SHP77 (cell line): ENCODE results near the gene OR2T10.
"Not testable (repeated sequence)": the region's sequence is repeated elsewhere in the genome, so short reads cannot be mapped to it uniquely, and the experiment has no call there.

ENCODE experiments used
- DNase-seq, 2 experiments: peaks; one replicate each; lab custom pipeline; 2025; lab: John Stamatoyannopoulos, UW

OR2T10 gene, protein sequence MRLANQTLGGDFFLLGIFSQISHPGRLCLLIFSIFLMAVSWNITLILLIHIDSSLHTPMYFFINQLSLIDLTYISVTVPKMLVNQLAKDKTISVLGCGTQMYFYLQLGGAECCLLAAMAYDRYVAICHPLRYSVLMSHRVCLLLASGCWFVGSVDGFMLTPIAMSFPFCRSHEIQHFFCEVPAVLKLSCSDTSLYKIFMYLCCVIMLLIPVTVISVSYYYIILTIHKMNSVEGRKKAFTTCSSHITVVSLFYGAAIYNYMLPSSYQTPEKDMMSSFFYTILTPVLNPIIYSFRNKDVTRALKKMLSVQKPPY

DNA sequence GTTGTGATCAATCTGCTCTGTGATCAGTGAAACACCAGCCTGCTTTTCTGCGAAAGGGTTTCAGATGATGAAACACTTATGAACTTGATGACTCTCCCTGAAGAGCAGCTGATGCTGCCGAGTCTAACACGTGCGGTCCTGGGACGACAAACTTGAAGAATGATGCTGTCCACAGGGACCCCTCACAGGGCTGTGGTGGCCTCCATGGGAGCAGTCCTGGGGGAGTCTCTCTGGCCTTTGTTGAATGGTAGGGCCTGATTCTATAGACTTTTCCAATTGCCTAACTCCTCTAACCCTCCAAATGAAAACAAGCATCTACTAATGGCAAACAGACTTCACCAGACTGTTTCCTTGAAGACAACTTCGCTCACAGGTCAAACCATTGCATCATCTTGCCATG, at the start of gene OR2T10:
OR2T10 (minus strand) TSS at position 112 of the 400 bp plus-strand sequence. CDS start 3,932 bp downstream, outside the sequence.
- DNase-seq, result no peak

DNA sequence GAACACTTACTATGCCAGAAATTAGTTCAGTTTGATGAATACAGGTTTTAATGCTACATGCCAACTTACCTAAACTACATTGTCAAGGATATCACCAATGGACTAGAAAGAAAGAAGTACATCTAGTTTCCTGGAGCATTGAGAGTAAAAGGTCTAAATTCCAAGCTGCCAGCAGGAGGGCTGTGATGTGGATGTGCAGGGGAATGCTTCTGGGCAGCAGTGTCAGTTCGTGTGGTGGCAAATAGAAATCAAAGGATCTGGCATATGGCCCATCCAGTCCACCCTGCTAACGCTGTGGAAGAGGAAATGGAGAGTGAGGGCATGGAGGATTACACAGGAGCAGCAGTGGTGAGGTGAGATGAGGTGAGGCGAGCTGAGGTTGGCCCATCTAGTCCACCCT, 47.7 kb upstream of the OR2T10 start, which contains the start of gene OR2T35:
OR2T35 (minus strand) TSS at position 101 of the 400 bp plus-strand sequence. CDS start 6,020 bp downstream, outside the sequence.
- DNase-seq, result not testable (repeated sequence)

DNA sequence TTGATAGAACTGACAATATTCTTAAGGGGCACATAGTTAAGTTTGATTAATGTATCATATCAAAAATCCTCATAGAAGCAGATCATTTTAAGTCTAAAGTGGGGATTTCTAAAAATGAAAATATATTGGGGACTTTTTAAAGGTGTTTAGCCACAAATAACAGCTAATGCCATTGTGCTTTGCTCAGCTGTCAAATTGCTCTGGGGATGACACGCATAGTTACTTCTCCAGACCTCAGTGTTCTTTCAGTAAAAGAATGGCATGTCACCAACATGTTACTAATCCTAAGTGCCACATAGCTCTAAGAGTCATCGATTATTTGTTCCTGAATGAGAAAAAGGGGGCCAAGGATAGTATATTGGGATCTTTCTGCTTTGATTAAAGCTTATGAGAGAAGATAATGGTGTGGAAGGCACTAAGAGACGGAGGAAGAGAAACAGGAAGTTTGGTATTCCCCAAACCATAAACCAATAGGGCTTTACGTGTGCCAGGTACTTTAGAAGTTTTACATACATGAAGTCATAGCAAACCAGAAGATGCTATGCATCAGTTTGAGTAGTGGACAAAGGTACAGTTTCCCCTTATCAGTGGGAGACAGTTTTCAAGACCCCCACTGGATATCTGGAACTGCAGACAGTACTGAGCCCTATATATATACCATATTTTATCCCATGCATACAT, 45.6 kb upstream of the OR2T10 start:
- DNase-seq, result not testable (repeated sequence)

DNA sequence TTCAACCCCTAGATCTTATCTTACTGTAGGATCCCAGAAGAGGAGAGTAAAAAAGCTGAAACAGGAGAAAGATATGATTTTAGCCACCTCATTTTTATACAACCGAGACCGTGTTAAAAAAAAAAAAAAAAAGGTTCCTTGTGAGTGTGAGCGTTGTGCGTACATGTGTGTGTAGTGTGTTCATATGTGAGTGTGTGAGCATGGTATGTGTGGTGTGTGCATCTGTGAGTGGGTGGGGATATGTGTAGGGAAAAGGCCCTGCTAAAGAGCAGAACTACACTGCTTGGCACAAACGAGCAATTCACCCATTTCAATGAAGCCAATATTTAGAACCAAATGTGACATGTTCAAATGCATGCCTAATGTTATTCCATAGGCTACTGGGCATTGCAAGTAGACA, 44.1 kb upstream of the OR2T10 start:
- not testable (repeated sequence) for DNase-seq

DNA sequence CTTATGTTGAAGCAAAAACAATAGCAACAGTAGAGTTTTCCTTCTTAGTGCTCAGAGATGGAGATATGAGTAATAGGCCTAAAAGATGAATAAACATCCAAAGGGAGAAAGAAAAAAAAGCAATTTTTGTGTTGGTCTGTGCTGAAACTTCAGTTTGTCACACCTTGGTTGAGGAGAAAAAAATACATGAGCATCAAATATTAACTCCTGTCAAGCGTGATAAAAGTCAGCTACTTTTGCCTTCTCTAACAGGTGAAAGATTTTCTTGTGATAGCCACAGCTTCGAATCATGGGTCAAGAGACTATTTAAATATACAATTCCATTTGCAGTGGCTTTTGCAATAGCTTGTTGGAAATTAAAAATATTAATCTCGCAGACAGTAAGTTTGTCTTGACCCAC, 43.4 kb upstream of the OR2T10 start:
- DNase-seq, result not testable (repeated sequence)

DNA sequence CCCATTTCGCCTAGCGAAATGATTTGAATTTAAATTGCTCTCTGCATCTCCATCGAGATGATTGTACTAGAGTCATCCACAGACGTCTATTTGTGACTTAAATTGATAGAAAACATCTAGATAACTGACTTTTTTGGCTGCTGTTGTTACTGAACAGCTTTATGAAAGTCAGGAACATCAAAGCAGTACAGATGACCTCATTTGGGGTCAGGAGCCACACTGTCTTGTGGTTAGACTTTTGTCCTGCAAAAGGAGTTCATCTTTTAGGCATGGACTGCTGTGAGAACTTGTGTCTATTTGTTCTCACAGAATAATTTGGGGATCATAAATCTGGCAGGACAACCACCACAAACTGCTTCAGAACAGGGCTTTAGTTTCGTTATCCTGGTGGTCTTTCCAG, 42.2 kb upstream of the OR2T10 start:
- DNase-seq, result not testable (repeated sequence)

DNA sequence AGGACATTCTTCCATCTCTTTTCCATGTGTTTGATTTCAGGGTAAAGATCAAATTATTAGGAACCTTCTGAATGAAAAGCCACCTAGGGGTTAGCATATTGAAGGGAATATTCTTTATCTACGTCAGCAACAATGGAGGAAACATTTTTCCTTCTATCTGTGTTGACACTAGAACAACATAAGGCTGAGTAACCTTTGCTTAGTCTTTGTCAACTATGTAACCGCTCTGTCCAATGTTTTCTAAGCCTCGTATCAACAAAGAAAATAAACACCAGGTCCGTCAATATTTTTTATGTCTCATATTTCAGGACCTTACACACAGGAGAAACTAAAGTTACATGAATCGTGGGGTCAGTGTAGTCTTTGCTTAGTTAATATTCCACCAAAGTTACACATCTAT, 39.1 kb upstream of the OR2T10 start:
- not testable (repeated sequence) for DNase-seq

DNA sequence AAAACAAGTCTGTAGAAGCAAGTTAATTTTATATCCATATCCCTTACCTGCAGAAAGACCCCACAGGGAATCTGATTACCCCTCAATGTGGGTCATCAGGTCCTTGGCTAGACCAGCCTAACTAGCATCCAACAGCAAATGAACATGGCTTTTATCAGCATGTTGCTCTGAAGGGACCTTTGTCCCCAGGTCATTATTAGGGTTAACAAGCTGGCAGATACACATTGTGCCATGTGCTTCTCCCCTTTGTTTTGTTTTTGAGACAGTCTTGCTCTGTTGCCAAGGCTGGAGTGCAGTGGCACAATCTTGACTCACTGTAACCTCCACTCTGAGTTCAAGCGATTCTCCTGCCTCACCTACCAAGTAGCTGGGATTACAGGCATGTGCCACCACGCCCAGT, 37.5 kb upstream of the OR2T10 start, which contains the start of gene OR2T11:
OR2T11 (minus strand) TSS at position 101 of the 400 bp plus-strand sequence. CDS start 7,963 bp downstream, outside the sequence.
- DNase-seq, result not testable (repeated sequence)

DNA sequence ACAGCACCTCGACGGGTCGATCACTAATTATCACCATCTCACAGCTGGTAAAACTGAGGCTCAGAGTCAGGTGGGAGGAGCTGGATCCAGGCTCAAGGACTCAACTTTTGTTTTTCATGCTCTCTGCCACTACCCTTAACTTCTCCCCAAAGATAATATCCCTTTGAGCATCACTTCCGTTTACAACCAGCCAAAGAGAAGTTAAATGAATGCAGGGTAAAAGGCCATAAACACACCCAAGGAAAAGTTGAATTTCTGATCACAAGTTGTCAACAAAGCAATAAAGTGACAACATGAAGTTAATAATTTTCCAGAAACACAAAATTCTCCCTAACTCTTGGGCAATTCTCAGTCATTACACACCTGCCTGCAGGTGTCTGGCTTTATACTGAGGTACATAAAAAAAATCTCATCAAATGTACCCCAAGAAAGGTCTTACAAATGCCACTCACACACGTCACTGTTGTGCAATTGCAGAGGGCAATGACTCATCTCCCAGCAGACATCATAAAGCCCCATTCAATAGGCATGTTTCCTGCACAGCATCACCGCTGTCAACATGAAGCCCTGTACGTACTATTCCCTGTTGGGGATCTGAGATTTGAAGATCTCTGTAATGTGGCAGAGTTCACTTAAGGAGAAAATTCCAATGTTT, 34.0 kb upstream of the OR2T10 start:
- no peak for DNase-seq

DNA sequence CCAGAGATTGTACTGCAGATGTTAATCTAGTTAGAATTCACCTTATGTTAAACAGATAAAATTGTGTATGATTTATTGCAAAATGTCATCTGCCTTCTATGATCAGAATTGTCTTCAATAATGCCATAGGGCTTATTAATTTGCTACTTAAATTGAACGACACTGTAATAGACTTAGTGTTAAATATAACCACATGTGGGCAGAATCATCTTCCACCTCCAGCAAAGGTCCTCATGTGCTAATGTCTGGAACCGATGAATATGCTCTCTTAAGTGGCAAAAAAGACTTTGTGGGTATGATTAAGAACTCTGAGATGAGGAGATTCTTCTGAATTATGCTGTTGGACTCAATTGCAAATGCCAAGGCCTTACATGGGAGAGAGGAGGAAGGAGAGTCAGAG, 33.1 kb upstream of the OR2T10 start:
- no peak for DNase-seq

DNA sequence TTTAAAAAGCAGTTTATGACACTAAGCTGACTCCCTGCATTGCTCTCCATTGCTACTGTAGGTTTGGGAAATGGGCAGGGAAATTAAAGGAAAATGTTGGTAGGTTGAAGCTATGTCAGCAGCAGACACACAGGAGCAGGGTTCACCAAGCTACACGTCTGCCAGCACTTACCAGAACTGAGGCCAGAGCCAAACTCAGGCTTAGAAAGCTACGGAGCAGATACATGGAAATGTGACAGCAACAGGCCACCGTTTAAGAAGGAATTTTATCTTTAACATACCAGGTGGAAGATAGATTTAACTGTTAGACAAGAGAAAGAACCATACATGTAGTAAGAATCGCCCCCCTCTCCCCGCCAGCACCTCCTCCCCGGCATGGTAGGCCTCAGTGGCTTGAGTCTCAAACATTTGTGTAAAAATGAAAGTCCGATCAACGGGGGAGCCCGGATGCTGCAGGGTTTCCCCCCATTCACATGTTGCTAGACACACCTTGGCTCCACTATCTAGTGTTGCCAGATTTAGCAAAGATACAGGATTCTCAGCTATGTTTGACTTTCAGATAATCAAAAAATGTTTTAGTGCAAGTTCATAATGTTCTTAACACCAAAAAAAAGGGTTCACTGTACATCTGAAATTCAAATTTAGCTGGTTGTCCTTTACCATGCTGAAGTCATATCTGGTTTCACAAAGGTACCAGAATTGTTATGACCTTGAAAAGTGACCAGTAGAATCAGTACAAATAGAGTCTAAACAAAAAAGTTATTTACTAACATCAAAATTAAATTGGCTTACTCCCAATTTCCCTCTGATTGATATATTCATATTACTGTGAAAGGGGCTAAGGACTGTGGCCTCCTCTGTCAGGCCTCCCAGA, 30.7 kb upstream of the OR2T10 start:
- DNase-seq, result no peak

DNA sequence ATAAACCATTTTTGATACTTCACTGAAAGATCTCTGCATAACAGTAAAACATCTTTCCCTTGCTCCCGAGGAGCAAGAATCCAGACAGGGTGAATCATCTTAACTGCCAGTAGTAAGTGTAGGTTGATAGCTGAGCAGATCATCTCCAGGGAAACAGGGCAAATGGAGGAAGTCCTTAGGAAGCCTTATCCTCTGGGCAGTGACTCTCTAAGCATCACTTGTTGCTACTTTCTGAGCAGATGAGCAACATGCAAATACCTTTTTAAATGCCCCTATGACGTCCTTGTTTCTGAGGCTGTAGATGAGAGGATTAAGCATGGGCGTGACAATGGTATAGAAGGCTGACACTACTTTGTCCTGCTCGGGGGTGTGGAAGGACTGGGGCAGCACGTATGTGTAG, 28.5 kb upstream of the OR2T10 start:
- no peak for DNase-seq

DNA sequence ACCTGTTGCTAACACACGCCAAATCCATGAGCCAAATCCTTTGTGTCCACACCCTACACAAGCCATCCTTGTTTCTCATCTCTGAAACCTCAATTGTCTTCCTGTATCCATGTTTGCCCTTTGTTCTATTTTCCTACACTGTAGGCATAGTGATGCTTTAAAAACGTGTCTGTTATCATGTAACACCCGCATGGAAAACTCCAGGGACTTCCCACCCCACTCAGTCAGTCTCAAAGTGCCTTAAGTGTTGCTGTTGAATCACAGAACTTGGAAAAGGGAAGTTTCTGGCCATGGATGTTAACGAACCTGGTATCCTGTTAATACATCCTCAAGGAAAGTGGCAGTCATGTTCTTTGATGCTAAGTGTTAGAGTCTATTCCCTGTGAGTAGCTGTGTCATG, 27.7 kb upstream of the OR2T10 start:
- no peak for DNase-seq

DNA sequence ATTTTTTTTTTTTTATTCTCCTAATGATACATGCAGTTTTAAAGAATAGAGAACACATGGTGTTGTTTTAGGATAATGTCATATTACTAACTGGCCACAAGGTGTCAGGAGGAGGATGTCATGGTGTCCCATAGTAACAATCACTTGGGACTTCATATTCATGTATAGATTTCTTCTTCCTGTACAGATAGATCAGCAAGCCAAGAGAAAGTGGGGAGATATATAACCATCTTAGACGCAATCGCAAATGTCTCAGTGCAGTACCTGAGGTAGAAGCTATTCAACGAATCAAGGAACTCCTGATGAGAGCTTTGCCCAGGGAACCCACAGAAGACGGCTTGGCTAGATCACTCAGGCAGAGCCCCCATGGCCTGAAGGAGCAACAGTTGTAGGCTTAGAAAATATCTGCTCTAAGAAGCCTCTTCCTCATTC, 25.1 kb upstream of the OR2T10 start:
- DNase-seq, result peak; percentile 0 to 3

DNA sequence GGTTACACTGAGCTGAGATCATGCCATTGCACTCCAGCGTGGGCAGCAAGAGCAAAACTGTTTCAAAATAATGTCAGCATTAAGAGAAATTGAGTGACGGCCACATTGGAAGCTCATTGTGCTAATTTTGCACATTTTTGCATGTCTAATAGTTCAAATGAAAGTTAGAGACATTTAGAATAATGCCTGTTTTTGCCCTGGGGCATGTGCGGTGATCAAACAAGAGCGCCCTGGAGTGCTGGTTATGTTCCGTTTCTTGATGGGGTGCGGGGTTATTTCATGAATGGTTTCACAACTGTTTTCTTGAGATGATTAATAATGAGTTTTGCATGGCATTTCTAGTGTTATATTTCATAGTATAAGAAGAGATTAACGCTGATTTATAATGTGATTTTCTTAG, 24.3 kb upstream of the OR2T10 start:
- no peak for DNase-seq

DNA sequence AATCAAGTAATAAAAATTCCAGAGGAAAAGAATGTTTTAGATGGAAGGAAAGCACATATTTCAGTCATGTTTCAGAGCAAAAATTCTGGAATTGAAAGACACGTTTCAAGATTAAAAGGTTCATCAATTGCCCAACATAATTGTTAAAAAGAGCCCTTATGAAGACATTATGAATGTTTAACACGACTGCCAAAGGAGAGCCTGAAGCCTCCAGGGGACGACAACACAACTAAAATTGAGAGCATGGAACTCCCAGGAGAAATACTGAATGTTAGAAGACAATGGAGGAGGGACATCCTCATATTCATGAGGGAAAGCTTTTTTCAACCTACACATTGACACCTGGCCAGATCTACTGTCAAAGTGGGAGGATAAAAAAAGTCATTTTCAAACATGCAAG, 21.4 kb upstream of the OR2T10 start:
- DNase-seq, result peak in 1 of 2 experiments; percentile 2

DNA sequence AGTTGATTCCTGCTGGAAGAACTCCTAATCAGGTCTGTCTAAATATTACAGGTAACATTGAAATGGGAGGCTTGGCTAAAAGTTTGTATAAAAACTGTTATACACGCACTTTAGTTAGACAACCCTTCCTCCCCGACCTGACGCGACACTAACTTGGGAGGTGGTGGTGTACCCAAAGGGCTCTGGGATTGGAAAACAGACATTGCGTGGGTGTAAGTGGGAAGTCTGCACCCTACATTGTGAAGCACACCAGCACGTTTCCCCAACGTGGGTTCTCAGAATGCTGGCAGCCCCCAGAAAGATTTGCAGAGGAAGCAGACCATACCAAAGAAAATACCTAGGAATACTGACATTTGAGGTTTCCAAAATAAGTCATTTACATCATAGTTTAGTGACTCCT, 20.6 kb upstream of the OR2T10 start:
- DNase-seq, result no peak

DNA sequence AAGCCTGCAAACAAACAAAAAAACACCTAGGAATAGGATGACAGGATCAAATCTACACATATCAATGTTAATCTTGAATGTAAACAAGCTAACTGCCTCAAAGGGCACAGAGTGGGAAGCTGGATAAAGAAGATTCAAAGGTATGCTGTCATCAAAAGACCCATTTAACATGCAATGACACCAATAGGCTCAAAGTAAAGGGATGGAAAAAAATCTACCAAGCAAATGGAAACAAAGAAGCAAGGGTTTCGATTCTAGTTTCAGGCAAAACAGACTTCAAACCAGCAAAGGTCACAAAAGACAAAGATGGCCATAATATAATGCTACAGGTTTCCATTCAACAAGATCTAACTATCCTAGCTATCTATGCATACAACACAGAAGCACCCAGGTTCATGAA, 16.2 kb upstream of the OR2T10 start:
- no peak for DNase-seq

DNA sequence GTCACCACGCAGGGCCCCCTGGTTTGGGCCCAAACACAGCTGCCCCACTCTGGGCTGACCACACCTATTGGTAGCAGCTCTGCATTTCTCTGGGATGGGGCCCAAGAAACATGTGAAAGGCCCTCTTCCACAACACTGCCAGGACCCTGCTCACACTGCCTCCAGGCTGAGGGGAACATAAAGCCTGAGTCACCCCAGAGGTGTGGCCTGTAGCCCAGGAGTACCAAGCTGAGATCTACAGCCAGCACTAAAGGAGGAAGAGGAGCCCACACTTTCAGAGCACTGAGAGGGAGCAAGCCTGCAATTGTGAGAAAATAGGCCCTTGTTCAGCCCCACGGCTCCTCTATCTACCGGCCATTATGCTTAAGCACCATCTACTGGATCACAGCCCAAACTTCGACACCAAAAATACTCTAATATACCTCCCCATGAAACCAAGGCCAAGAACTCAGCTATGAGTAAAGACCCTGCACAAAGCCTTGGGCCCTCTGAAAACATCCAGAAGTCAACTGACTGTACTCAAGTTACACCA, 14.4 kb upstream of the OR2T10 start:
- DNase-seq, result no peak

DNA sequence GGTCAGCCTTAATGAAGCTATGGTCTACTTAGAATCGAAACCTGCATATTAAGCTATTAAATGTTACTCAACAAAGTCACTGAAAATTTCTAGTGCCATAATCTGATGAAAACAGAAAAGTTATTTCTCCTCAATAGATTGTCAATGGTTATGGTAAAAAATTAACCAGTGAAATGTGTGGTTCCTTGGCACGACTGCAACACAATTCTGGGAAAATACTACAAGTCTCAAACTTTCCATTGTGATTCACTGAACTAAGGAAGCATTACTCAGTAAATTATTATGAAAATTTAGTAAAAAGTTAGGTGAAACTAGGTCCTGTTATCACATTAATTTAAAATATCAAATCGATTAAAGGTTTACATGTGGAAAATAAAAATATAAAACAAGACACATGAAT, 12.8 kb upstream of the OR2T10 start:
- DNase-seq, result no peak

DNA sequence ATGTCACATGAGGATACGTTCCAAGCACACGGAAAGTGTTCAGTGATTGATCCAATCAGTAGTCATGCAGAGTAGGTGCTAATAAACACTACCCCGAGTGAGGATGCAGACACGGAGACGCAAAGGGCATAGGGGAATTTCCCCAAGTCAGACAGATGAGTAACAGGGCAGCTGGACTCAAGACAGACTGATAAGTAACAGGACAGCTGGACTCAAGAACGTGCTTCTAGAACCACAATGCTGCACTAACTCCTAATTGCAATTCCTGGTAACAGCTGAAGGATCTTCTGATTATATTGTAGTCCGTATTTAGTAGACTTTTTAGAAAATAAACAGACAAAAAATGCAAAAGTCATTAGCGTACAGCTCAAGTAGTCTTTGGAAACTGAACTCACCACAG, 1.9 kb upstream of the OR2T10 start:
- no peak for DNase-seq
